ENCODE measurements around the gene DOHH. TPM values are rescaled to one million over a fixed set of nuclear protein-coding genes. Genes with fewer than 3 reads are reported as not detected.
A peak's percentile ranks its signal among the peaks of the same experiment; 100 is the strongest.

Gene DOHH
- total and polyA plus RNA-seq, 9 of the 15 experiments (the other 6 are each of a cell fraction or from before 2014, with no cell fraction given): 0.14 to 47.2 (median 5.1) TPM

GRCh38 chr19:3526507-3527237 lies 26.2 kb upstream of the DOHH start:
- Histone ChIP-seq H2AFZ (ENCODE audit: low read depth, low read length) (no peak overlapping the region), H3K36me3 (ENCODE audit: control insufficient read depth, insufficient read depth, low read length) (peaks cover 67% of the 10 kb centered on the region; the same call in 1 of the 3 replicates), H3K79me2 (ENCODE audit: control insufficient read depth, insufficient read depth, low read length) (peaks cover 21% of the 10 kb centered on the region), H3K9ac (ENCODE audit: insufficient read depth in 1 of 2, low read depth in 2 of 2, low read length in 2 of 2) (peak overlapping the region in 1 of 2 experiments; percentile 17; a peak in 1 of 4 replicates), H4K20me1 (replicated peaks; ENCODE audit: control insufficient read depth, insufficient read depth, low read length) (peaks cover 7% of the 10 kb centered on the region; the same call in 1 of the 2 replicates), H3K27ac (ENCODE audit: extremely low read depth, low read depth, low read length) (no peak overlapping the region), H3K9me3 (replicated peaks; ENCODE audit: control insufficient read depth, insufficient read depth, low read depth, low read length) (no peaks in the 10 kb centered on the region), H3K4me2 (ENCODE audit: insufficient read depth, low read length) (no peak overlapping the region), H3K27me3 (ENCODE audit: control insufficient read depth in 2 of 2, insufficient read depth in 2 of 2, low read length in 2 of 2) (no peaks in the 10 kb centered on the region), H3K4me1 (replicated peaks in 1 of 2; ENCODE audit: control insufficient read depth in 2 of 2, insufficient read depth in 2 of 2, low read length in 2 of 2) (peaks cover under 1 to 53% of the 10 kb centered on the region in 2 experiments; a peak in 3 of 5 replicates), H3K4me3 (no peak overlapping the region), H3K9me1 (ENCODE audit: control insufficient read depth, insufficient read depth, low read length) (peaks cover 2% of the 10 kb centered on the region)
- ChIA-PET CTCF (ENCODE audit: low intra/inter-chr PET ratio) (no interaction called here), POLR2A (interaction anchor here (0.6 to 1.4 kb wide), 4 partner anchors 9 to 89 kb away, joined by 3 to 5 read pairs (median 3); no protein-coding TSS in a partner anchor)
- no peak for FAIRE-seq
- in situ Hi-C loops (cut with MboI) (no loop called here), intact Hi-C loops (cut with micrococcal nuclease) (no loop called here)
- 90% methylated on average over 11 of the region's 28 CpGs for WGBS (ENCODE audit: insufficient coverage, low coverage, missing lambda C conversion rate)
- no TSS peak for BruUV-seq (replicated peaks)
- ATAC-seq: 0 out of 3 replicates have a peak, but pooled peaks have one; percentile 29
- no peak for DNase-seq (ENCODE audit: extremely low read depth in 1 of 4, low spot score in 3 of 4)
- TF ChIP-seq ZBTB7A (IDR thresholded peaks at IDR 0.05; ENCODE audit: borderline replicate concordance, control insufficient read depth, low read depth, low read length) (peak; percentile 62; the same call in 1 of the 2 replicates), FOSL1 (tag; conservative IDR thresholded peaks at IDR 0.05) (no peak), ZBTB40 (IDR thresholded peaks at IDR 0.05) (no peak), ZBTB40 (CRISPR knock-in tag; IDR thresholded peaks at IDR 0.05) (no peak), BCOR (IDR thresholded peaks at IDR 0.05) (no peak), USF2 (CRISPR knock-in tag; IDR thresholded peaks at IDR 0.05) (0 out of 2 replicates have a peak, but pooled peaks have one; percentile 6), NFYB (IDR thresholded peaks at IDR 0.05; ENCODE audit: extremely low read depth, insufficient read length) (no peak), HNRNPUL1 (IDR thresholded peaks at IDR 0.05; ENCODE audit: low read length) (no peak)
- TF ChIP-seq, protein P1, sequence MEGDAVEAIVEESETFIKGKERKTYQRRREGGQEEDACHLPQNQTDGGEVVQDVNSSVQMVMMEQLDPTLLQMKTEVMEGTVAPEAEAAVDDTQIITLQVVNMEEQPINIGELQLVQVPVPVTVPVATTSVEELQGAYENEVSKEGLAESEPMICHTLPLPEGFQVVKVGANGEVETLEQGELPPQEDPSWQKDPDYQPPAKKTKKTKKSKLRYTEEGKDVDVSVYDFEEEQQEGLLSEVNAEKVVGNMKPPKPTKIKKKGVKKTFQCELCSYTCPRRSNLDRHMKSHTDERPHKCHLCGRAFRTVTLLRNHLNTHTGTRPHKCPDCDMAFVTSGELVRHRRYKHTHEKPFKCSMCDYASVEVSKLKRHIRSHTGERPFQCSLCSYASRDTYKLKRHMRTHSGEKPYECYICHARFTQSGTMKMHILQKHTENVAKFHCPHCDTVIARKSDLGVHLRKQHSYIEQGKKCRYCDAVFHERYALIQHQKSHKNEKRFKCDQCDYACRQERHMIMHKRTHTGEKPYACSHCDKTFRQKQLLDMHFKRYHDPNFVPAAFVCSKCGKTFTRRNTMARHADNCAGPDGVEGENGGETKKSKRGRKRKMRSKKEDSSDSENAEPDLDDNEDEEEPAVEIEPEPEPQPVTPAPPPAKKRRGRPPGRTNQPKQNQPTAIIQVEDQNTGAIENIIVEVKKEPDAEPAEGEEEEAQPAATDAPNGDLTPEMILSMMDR (IDR thresholded peaks at IDR 0.05 in 2 of 3, conservative IDR thresholded peaks at IDR 0.05 in 1 of 3; ENCODE audit: insufficient read depth in 2 of 3, low read depth in 1 of 3, low read length in 3 of 3): peak in 1 of 3 experiments; percentile 41; a peak in 3 of 6 replicates
